Osteoblast (primary cell): ENCODE data around the gene ENDOD1. TPM values are rescaled to one million over a fixed set of nuclear protein-coding genes. Genes with fewer than 3 reads are reported as not detected.

Experiments used
- DNase-seq: peaks from one replicate; pipeline ENCODE4 v3.0.0; 2011; ENCODE audit warnings: low spot score, mixed read lengths; ENCODE audit not compliant: insufficient read length; ENCODE audit errors: missing footprints
- H2AFZ ChIP-seq: 2 replicates; pipeline ENCODE4 v1.6.0; 2011; ENCODE audit warnings: mild to moderate bottlenecking, low read length
- H3K27ac ChIP-seq: 2 replicates; pipeline ENCODE4 v1.5.1; 2011; ENCODE audit warnings: mild to moderate bottlenecking, low read depth, low read length, moderate library complexity
- H3K27me3 ChIP-seq: 2 replicates; pipeline ENCODE4 v1.6.0; 2012; ENCODE audit warnings: mild to moderate bottlenecking, control low read depth, inconsistent platforms, low read length, moderate library complexity; ENCODE audit not compliant: insufficient read depth
- H3K36me3 ChIP-seq: 2 replicates; pipeline ENCODE4 v1.5.1; 2011; ENCODE audit warnings: mild to moderate bottlenecking, low read length, control low read depth, moderate library complexity; ENCODE audit not compliant: insufficient read depth
- H3K4me1 ChIP-seq: 2 replicates; pipeline ENCODE4 v1.5.1; 2011; ENCODE audit warnings: mild to moderate bottlenecking, low read length, control low read depth, moderate library complexity; ENCODE audit not compliant: insufficient read depth
- H3K4me2 ChIP-seq: 2 replicates; pipeline ENCODE4 v1.6.0; 2011; ENCODE audit warnings: mild to moderate bottlenecking, low read length; ENCODE audit not compliant: insufficient read depth
- H3K4me3 ChIP-seq: fragments of 200-600 bp; sonication (generic); 3 replicates; pipeline ENCODE4 v1.5.1; 2012; ENCODE audit warnings: mild to moderate bottlenecking, low read length, inconsistent platforms; ENCODE audit not compliant: insufficient read depth
- H3K79me2 ChIP-seq: 2 replicates; pipeline ENCODE4 v1.6.0; 2012; ENCODE audit warnings: mild to moderate bottlenecking, low read length, control low read depth, inconsistent platforms; ENCODE audit not compliant: insufficient read depth
- H3K9me3 ChIP-seq: 2 replicates; pipeline ENCODE4 v1.5.1; 2011; ENCODE audit warnings: low read depth, low read length, control low read depth
- H4K20me1 ChIP-seq: 2 replicates; pipeline ENCODE4 v1.6.0; 2012; ENCODE audit warnings: mild to moderate bottlenecking, low read length, control low read depth; ENCODE audit not compliant: insufficient read depth
- CTCF ChIP-seq: IDR thresholded peaks from 2 replicates; pipeline ENCODE4 v1.5.1; 2011; ENCODE audit warnings: mild to moderate bottlenecking, low read depth, low read length, moderate library complexity; ENCODE audit errors: extremely low read depth
- total RNA-seq: library from RNA; depleted of rRNA; stranded (reverse); fragments of >200 nt; gene quantifications from 2 replicates; pipeline ENCODE4 v1.2.3, GENCODE V29; 2012

The ENDOD1 gene
- total RNA-seq, 1 donor: 44.2 TPM

GRCh38 chr11:95123556-95123955, 33.9 kb downstream of the ENDOD1 start:
- no peak overlapping the region for H3K27ac ChIP-seq
- TF ChIP-seq CTCF: no peak
- no peak overlapping the region for H3K4me3 ChIP-seq
- H3K36me3 ChIP-seq: no peaks in the 10 kb centered on the region
- H2AFZ ChIP-seq: no peak overlapping the region
- peaks cover 13% of the 10 kb centered on the region for H4K20me1 ChIP-seq
- H3K79me2 ChIP-seq: peaks cover 10% of the 10 kb centered on the region
- H3K4me1 ChIP-seq: no peaks in the 10 kb centered on the region
- no peaks in the 10 kb centered on the region for H3K27me3 ChIP-seq
- H3K9me3 ChIP-seq: no peaks in the 10 kb centered on the region
- no peak for DNase-seq
- no peak overlapping the region for H3K4me2 ChIP-seq

GRCh38 chr11:95128602-95129001, 39.0 kb downstream of the ENDOD1 start:
- no peak for DNase-seq
- no peak for TF ChIP-seq CTCF
- peaks cover 3% of the 10 kb centered on the region for H4K20me1 ChIP-seq
- H3K27me3 ChIP-seq: no peaks in the 10 kb centered on the region
- no peaks in the 10 kb centered on the region for H3K79me2 ChIP-seq
- peaks cover 7% of the 10 kb centered on the region for H3K4me1 ChIP-seq
- H2AFZ ChIP-seq: no peak overlapping the region
- H3K4me2 ChIP-seq: no peak overlapping the region
- no peak overlapping the region for H3K27ac ChIP-seq
- no peaks in the 10 kb centered on the region for H3K36me3 ChIP-seq
- H3K9me3 ChIP-seq: no peaks in the 10 kb centered on the region
- H3K4me3 ChIP-seq: no peak overlapping the region

- Histone ChIP-seq H3K4me3 (no peak overlapping the region), H3K36me3 (no peaks in the 10 kb centered on the region), H3K27me3 (no peaks in the 10 kb centered on the region), H2AFZ (no peak overlapping the region), H3K4me1 (peaks cover 19% of the 10 kb centered on the region), H4K20me1 (no peaks in the 10 kb centered on the region), H3K4me2 (no peak overlapping the region), H3K9me3 (no peaks in the 10 kb centered on the region), H3K27ac (no peak overlapping the region), H3K79me2 (no peaks in the 10 kb centered on the region)
- DNase-seq: no peak
- no peak for TF ChIP-seq CTCF
Observed at GRCh38 chr11:95132956-95133355, 43.3 kb downstream of the ENDOD1 start.

GRCh38 chr11:95134491-95134890, 44.8 kb downstream of the ENDOD1 start:
- TF ChIP-seq CTCF: no peak
- no peaks in the 10 kb centered on the region for H3K9me3 ChIP-seq
- no peaks in the 10 kb centered on the region for H3K79me2 ChIP-seq
- DNase-seq: peak; percentile 66
- peak overlapping the region; percentile 60 for H3K27ac ChIP-seq
- no peaks in the 10 kb centered on the region for H3K36me3 ChIP-seq
- H3K4me3 ChIP-seq: peak overlapping the region; percentile 14
- H3K4me2 ChIP-seq: peak overlapping the region; percentile 56
- no peaks in the 10 kb centered on the region for H4K20me1 ChIP-seq
- H3K4me1 ChIP-seq: peaks cover 19% of the 10 kb centered on the region
- no peak overlapping the region for H2AFZ ChIP-seq
- H3K27me3 ChIP-seq: no peaks in the 10 kb centered on the region
